Esophagus muscularis mucosa (tissue), 4 donors: ENCODE results near the gene KCNH3. TPM values are rescaled to one million over a fixed set of nuclear protein-coding genes. Genes with fewer than 3 reads are reported as not detected.
A peak's percentile ranks its signal among the peaks of the same experiment; 100 is the strongest.
"Not testable (repeated sequence)": the region's sequence is repeated elsewhere in the genome, so short reads cannot be mapped to it uniquely, and the experiment has no call there.

Source experiments
- DNase-seq: peaks from one replicate; pipeline ENCODE4 v3.0.0-alpha.2; 2017; ENCODE audit errors: extremely low spot score
- H3K27ac ChIP-seq, 4 donors: fragments of 200-600 bp; sonication (generic); replicated peaks in 1 of 4; 1 replicate in 3 of 4; 2 replicates in 1 of 4; pipeline ENCODE4 v1.5.1; 2016 to 2019; ENCODE audit warnings: mild to moderate bottlenecking in 1 of 4
- H3K27me3 ChIP-seq, 4 donors: fragments of 200-600 bp; sonication (generic); one replicate each; pipeline versions ENCODE4 v1.5.1 to v1.6.0; 2016 to 2019
- H3K36me3 ChIP-seq, 4 donors: fragments of 200-600 bp; sonication (generic); one replicate each; pipeline ENCODE4 v1.5.1; 2016 to 2019
- H3K4me1 ChIP-seq, 4 donors: fragments of 200-600 bp; sonication (generic); one replicate each; pipeline ENCODE4 v1.5.1; 2016 to 2019
- H3K4me3 ChIP-seq, 4 donors: fragments of 200-600 bp; sonication (generic); 1 replicate in 2 of 4; 2 replicates in 2 of 4; pipeline ENCODE4 v1.5.1; 2016 to 2019; ENCODE audit warnings: mild to moderate bottlenecking in 4 of 4, moderate library complexity in 1 of 4
- H3K9me3 ChIP-seq, 4 donors: fragments of 200-600 bp; sonication (generic); 1 replicate in 3 of 4; 2 replicates in 1 of 4; pipeline ENCODE4 v1.5.1; 2016 to 2019
- EP300 ChIP-seq: sonication (generic); formaldehyde crosslinking; IDR thresholded peaks from one replicate; pipeline ENCODE4 v1.6.1; 2017; ENCODE audit warnings: antibody characterized with exemption
- POLR2A ChIP-seq: fragments of 450-650 bp; IDR thresholded peaks from one replicate; pipeline ENCODE4 v1.6.1; 2017; ENCODE audit warnings: antibody characterized with exemption, moderate library complexity, mild to moderate bottlenecking, low read depth
- POLR2AphosphoS5 ChIP-seq, 2 donors: sonication (generic); formaldehyde crosslinking; IDR thresholded peaks; one replicate each; pipeline ENCODE4 v1.6.1; 2017; ENCODE audit warnings: antibody characterized with exemption in 2 of 2
- WGBS: methylation state at CpG from one replicate; pipeline ENCODE4 v1.1.5; 2018; 5-methylcytosine and 5-hydroxymethylcytosine counted together
- intact Hi-C: fragments of 100-400 bp; cut with DNase I; formaldehyde crosslinking; loops from one replicate; pipeline ENCODE4 v1.15.1; 2023
- total RNA-seq, 4 donors: library from RNA; depleted of rRNA; stranded (reverse); fragments of >200 nt; gene quantifications; one replicate each; pipeline versions ENCODE4 v1.1.0 to v1.2.1, GENCODE V29; 2016
- TF ChIP-seq, protein P1 (sequence below), 3 experiments: fragments of 200-600 bp in 2 of 3; fragments of 450-650 bp in 1 of 3; sonication (generic) in 2 of 3; IDR thresholded peaks; one replicate each; pipeline ENCODE4 v1.5.1; 2017 to 2019; ENCODE audit warnings: antibody characterized with exemption in 3 of 3, mild to moderate bottlenecking in 2 of 3, moderate library complexity in 1 of 3

KCNH3 gene
- total RNA-seq, 4 donors from 2014 or later, result 0.34 to 0.66 (median 0.65) TPM; not detected in 1

GRCh38 chr12:49503674-49504180 is 35.1 kb upstream of the KCNH3 start:
- intact Hi-C loops, result no loop called here
- 69% methylated on average over 5 of the region's 5 CpGs for WGBS

GRCh38 chr12:49505672-49506071 is 33.2 kb upstream of the KCNH3 start:
- TF ChIP-seq POLR2AphosphoS5 (IDR thresholded peaks at IDR 0.05) (no peak), EP300 (no peak), POLR2A (no peak)
- TF ChIP-seq, protein P1, sequence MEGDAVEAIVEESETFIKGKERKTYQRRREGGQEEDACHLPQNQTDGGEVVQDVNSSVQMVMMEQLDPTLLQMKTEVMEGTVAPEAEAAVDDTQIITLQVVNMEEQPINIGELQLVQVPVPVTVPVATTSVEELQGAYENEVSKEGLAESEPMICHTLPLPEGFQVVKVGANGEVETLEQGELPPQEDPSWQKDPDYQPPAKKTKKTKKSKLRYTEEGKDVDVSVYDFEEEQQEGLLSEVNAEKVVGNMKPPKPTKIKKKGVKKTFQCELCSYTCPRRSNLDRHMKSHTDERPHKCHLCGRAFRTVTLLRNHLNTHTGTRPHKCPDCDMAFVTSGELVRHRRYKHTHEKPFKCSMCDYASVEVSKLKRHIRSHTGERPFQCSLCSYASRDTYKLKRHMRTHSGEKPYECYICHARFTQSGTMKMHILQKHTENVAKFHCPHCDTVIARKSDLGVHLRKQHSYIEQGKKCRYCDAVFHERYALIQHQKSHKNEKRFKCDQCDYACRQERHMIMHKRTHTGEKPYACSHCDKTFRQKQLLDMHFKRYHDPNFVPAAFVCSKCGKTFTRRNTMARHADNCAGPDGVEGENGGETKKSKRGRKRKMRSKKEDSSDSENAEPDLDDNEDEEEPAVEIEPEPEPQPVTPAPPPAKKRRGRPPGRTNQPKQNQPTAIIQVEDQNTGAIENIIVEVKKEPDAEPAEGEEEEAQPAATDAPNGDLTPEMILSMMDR (IDR thresholded peaks at IDR 0.05), result no peak
- no peaks in the 10 kb centered on the region for H3K27me3 ChIP-seq
- no peaks in the 10 kb centered on the region for H3K9me3 ChIP-seq

More at GRCh38 chr12:49503674-49504180, 35.1 kb upstream of the KCNH3 start:
- H3K4me1 ChIP-seq, result no peaks in the 10 kb centered on the region
- no peaks in the 10 kb centered on the region for H3K9me3 ChIP-seq
- no peak overlapping the region for H3K27ac ChIP-seq
- DNase-seq, result peak; percentile 21
- no peak for TF ChIP-seq POLR2A
- TF ChIP-seq EP300, result no peak
- no peaks in the 10 kb centered on the region for H3K27me3 ChIP-seq
- H3K4me3 ChIP-seq, result no peak overlapping the region
- H3K36me3 ChIP-seq, result peaks cover 0 to 29% (median 19%) of the 10 kb centered on the region in 4 donors

DNA sequence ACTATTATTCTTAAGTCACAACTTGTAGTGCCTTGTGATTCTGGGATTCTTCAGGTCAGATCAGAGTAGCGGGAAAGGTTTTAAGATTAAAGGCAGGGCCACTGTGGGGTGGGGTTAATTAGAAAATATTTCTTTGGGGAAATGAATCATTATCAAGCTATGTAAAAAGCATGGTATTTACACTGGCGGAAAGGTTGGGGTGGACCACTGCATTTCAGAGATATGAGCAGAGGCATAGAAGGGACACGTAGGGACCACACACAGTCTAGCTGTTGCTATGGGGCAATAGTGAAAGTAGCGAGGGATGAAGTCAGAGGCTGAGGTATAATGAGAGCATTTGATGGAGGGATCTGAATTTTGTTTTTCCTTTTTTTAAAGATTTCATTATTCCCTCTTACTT is 31.7 kb upstream of the KCNH3 start:
- H3K9me3 ChIP-seq, result no peaks in the 10 kb centered on the region
- H3K27me3 ChIP-seq, result no peaks in the 10 kb centered on the region
- H3K27ac ChIP-seq, result no peak overlapping the region
- TF ChIP-seq, protein P1 (IDR thresholded peaks at IDR 0.05), result no peak
- TF ChIP-seq POLR2A (no peak), EP300 (no peak), POLR2AphosphoS5 (IDR thresholded peaks at IDR 0.05) (no peak)
- peaks cover 0 to 5% (median 0%) of the 10 kb centered on the region in 4 donors for H3K4me1 ChIP-seq
- peaks cover 0 to 10% (median 6%) of the 10 kb centered on the region in 4 donors for H3K36me3 ChIP-seq
- DNase-seq, result peak; percentile 14
- WGBS, result 87% methylated on average over 4 of the region's 4 CpGs
- intact Hi-C loops, result no loop called here
- H3K4me3 ChIP-seq, result no peak overlapping the region

More at GRCh38 chr12:49505672-49506071, 33.2 kb upstream of the KCNH3 start:
- no peak overlapping the region for H3K27ac ChIP-seq
- no peak for DNase-seq
- peaks cover 0 to 21% (median 12%) of the 10 kb centered on the region in 4 donors for H3K36me3 ChIP-seq
- peaks cover 0 to 2% (median 0%) of the 10 kb centered on the region in 4 donors for H3K4me1 ChIP-seq
- H3K4me3 ChIP-seq, result no peak overlapping the region
- intact Hi-C loops, result no loop called here

DNA sequence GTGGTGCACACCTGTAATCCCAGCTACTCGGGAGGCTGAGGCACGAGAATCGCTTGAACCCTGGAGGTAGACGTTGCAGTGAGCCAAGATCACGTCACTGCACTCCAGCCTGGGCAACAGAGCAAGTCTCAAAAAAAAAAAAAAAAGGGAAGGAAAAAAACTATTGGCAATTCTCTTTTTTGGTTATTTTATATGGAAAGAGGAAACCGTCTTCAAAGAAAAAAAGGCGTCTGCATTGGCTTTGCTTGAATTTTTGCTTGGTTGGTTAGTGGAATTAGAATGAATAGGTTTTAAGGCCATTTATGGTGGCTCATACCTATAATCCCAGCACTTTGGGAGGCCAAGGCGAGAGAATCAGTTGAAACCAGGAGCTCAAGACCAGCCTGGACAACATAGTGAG is 29.1 kb upstream of the KCNH3 start:
- H3K36me3 ChIP-seq, result peaks cover 0 to 10% (median 1%) of the 10 kb centered on the region in 4 donors
- intact Hi-C loops, result loop anchor here (10.0 kb wide), 1 partner anchor 225 kb away; no protein-coding TSS in a partner anchor
- 85% methylated on average over 8 of the region's 8 CpGs for WGBS
- DNase-seq, H3K4me3 ChIP-seq, H3K9me3 ChIP-seq, H3K27me3 ChIP-seq, H3K4me1 ChIP-seq, H3K27ac ChIP-seq: not testable (repeated sequence)

DNA sequence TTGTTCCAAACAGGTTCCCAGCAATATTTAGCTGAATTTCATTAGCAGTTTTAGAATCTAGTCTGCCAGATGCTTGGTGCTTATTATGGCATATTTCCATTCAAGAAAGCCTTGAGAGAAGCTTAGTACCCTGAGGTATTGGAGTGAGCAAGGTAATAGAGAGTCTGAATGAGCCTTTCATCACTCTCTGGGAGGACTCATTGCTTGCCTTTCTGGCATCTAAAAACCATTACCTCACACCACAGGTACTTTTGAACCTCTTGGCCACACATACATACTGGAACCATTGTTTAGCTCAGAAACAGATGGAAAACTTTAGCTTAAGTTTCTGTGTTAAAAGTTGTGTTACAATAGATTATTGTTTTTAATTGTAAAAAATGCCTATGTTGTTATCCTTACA is 27.4 kb upstream of the KCNH3 start:
- no peak for TF ChIP-seq EP300
- TF ChIP-seq POLR2AphosphoS5 (IDR thresholded peaks at IDR 0.05), result no peak
- TF ChIP-seq, protein P1 (IDR thresholded peaks at IDR 0.05), result no peak
- no peak for TF ChIP-seq POLR2A
- no peaks in the 10 kb centered on the region for H3K9me3 ChIP-seq
- peaks cover 0 to 7% (median 3%) of the 10 kb centered on the region in 4 donors for H3K36me3 ChIP-seq
- no peak overlapping the region for H3K4me3 ChIP-seq
- peaks cover 0 to 5% (median 0%) of the 10 kb centered on the region in 4 donors for H3K4me1 ChIP-seq
- H3K27me3 ChIP-seq, result no peaks in the 10 kb centered on the region
- no peak overlapping the region for H3K27ac ChIP-seq
- DNase-seq, result no peak
- intact Hi-C loops, result loop anchor here (10.0 kb wide), 1 partner anchor 227 kb away; no protein-coding TSS in a partner anchor

GRCh38 chr12:49512546-49512945 is 26.3 kb upstream of the KCNH3 start:
- intact Hi-C loops, result loop anchor here (10.0 kb wide), 1 partner anchor 228 kb away; no protein-coding TSS in a partner anchor
- H3K27ac ChIP-seq, result no peak overlapping the region
- DNase-seq, result peak; percentile 3
- no peak for TF ChIP-seq EP300
- no peak for TF ChIP-seq POLR2A
- TF ChIP-seq, protein P1 (IDR thresholded peaks at IDR 0.05), result no peak
- TF ChIP-seq POLR2AphosphoS5 (IDR thresholded peaks at IDR 0.05), result no peak
- no peaks in the 10 kb centered on the region for H3K9me3 ChIP-seq
- H3K4me1 ChIP-seq, result peaks cover 0 to 5% (median 0%) of the 10 kb centered on the region in 4 donors
- H3K4me3 ChIP-seq, result no peak overlapping the region
- 86% methylated on average over 1 of the region's 1 CpG for WGBS
- no peaks in the 10 kb centered on the region for H3K27me3 ChIP-seq
- peaks cover 0 to 6% (median 2%) of the 10 kb centered on the region in 4 donors for H3K36me3 ChIP-seq
